Heart left ventricle (tissue), 16 donors: ENCODE results near the gene TCEANC. TPM values are rescaled to one million over a fixed set of nuclear protein-coding genes. Genes with fewer than 3 reads are reported as not detected.
"Not testable (repeated sequence)": the region's sequence is repeated elsewhere in the genome, so short reads cannot be mapped to it uniquely, and the experiment has no call there.

ENCODE experiments used
- ATAC-seq, 4 donors: fragments of 200-7000 bp; cut with Tn5 transposase; one replicate each; pipeline ENCODE4 v1.9.1; 2020 to 2022; ENCODE audit warnings: moderate library complexity in 4 of 4, mild to moderate bottlenecking in 3 of 4, moderate number of reproducible peaks in 1 of 4
- DNase-seq, 5 donors: peaks; one replicate each; pipeline ENCODE4 v3.0.0-alpha.2; 2020
- H3K27ac ChIP-seq, 12 donors: fragments of 200-600 bp; sonication (generic) in 4 of 12; one replicate each; pipeline versions ENCODE4 v1.5.0 to v1.8.0; 2016 to 2022; ENCODE audit warnings: mild to moderate bottlenecking in 2 of 12
- H3K27me3 ChIP-seq, 9 donors: fragments of 200-600 bp; sonication (generic) in 2 of 9; one replicate each; pipeline versions ENCODE4 v1.5.1 to v1.8.0; 2016 to 2022; ENCODE audit warnings: mild to moderate bottlenecking in 3 of 9
- H3K36me3 ChIP-seq, 9 donors: fragments of 200-600 bp; sonication (generic) in 2 of 9; one replicate each; pipeline versions ENCODE4 v1.5.0 to v1.8.0; 2018 to 2022; ENCODE audit warnings: mild to moderate bottlenecking in 2 of 9
- H3K4me1 ChIP-seq, 12 donors: fragments of 200-600 bp; sonication (generic) in 4 of 12; one replicate each; pipeline versions ENCODE4 v1.5.0 to v1.8.0; 2016 to 2022; ENCODE audit warnings: mild to moderate bottlenecking in 3 of 12
- H3K4me3 ChIP-seq, 12 donors: fragments of 200-600 bp; sonication (generic) in 4 of 12; one replicate each; pipeline versions ENCODE4 v1.5.0 to v1.8.0; 2017 to 2022; ENCODE audit warnings: mild to moderate bottlenecking in 9 of 12, moderate library complexity in 4 of 12
- H3K9me3 ChIP-seq, 12 donors: fragments of 200-600 bp; sonication (generic) in 4 of 12; one replicate each; pipeline versions ENCODE4 v1.5.0 to v1.8.0; 2016 to 2022; ENCODE audit warnings: mild to moderate bottlenecking in 1 of 12
- CTCF ChIP-seq, 12 donors: fragments of 200-600 bp; sonication (generic) in 4 of 12; IDR thresholded peaks; one replicate each; pipeline versions ENCODE4 v1.5.0 to v1.8.0; 2018 to 2022; ENCODE audit warnings: antibody characterized with exemption in 12 of 12, mild to moderate bottlenecking in 5 of 12
- POLR2A ChIP-seq, 2 donors: fragments of 450-650 bp; IDR thresholded peaks; one replicate each; pipeline ENCODE4 v1.6.1; 2017; ENCODE audit warnings: antibody characterized with exemption in 2 of 2, mild to moderate bottlenecking in 2 of 2, moderate library complexity in 2 of 2
- WGBS, 4 donors: extraction: QIAGEN DNeasy Blood & Tissue Kit in 2 of 4; methylation state at CpG; one replicate each; pipeline versions ENCODE4 v1.1.5 to v1.1.7; 2013 to 2018; 5-methylcytosine and 5-hydroxymethylcytosine counted together
- intact Hi-C, 10 donors: fragments of 100-400 bp; cut with DNase I; formaldehyde crosslinking; loops; one replicate each; pipeline versions ENCODE4 v1.11.1 to v1.14.2; 2022
- polyA plus RNA-seq, 2 donors: library from polyadenylated mRNA; stranded (reverse); fragments of 200-250 nt; gene quantifications; one replicate each; pipeline ENCODE4 v1.2.3, GENCODE V29; 2013
- total RNA-seq, 9 donors: library from RNA; depleted of rRNA in 2 of 9; stranded (reverse); fragments of >200 nt in 2 of 9; fragmentation: NEBNext Ultra II Directional in 3 of 9; extraction: Animal tissue kit (Norgen Biotek cat#: 25700) in 3 of 9; gene quantifications; one replicate each; pipeline versions ENCODE4 v1.1.0 to v1.2.4, GENCODE V29; 2016 to 2023
- donor health status: ischemic (EF 13 %, LVEDD 7.1; RV severe dilation, severe dysfunction).
- donor health status: healthy with polysubstance abuse.
- donor health status: DM: no; HTN: yes; CAD: no.
- donor health status: DM: no; HTN: no; CAD: no.
- donor health status: ischemic (EF 25% LVEDD 6.9; RV normal size, moderate dysfunction).
- donor health status: ischemic (EF 25% LVEDD 5.7; RV mildly dilated, moderate dysfunction).
- donor health status: healthy.
- donor health status: DM: yes; HTN: yes; CAD: no.
- donor health status: ischemic (EF 35%, LVEDD 5.7; RV mildly dilated, moderate dysfunction).
- donor health status: nonischemic (EF 11% LVEDD 7.7; RV severe dilation, severe dysfunction).
- donor health status: DM: yes; HTN: yes; CAD: no.
- donor health status: PGD.
- donor health status: ischemic (EF 29% LVEDD 5.4; RV normal size, mild dysfunction).
- donor health status: nonischemic (EF 23%, LVEDD 6.1; RV moderate dilation, normal function).

TCEANC gene
- total and polyA plus RNA-seq, 11 donors, result 1.0 to 6.8 (median 3.9) TPM

- peaks cover 0 to 14% (median 6%) of the 10 kb centered on the region in 9 donors for H3K36me3 ChIP-seq
- no peak overlapping the region for H3K4me3 ChIP-seq
- ATAC-seq (no peak), DNase-seq (no peak)
- H3K4me1 ChIP-seq, result peaks cover 0 to 9% (median 0%) of the 10 kb centered on the region in 12 donors
- H3K27me3 ChIP-seq, result peaks cover 0 to 4% (median 0%) of the 10 kb centered on the region in 9 donors
- no peaks in the 10 kb centered on the region for H3K9me3 ChIP-seq
- H3K27ac ChIP-seq, result no peak overlapping the region
- TF ChIP-seq POLR2A (IDR thresholded peaks at IDR 0.05) (no peak), CTCF (IDR thresholded peaks at IDR 0.05) (no peak)
- intact Hi-C loops, result loop anchor here in 1 of 10 donors (10.0 kb wide), 1 partner anchor 367 kb away; no protein-coding TSS in a partner anchor
Measured at GRCh38 chrX:13667919-13668318, 15.0 kb downstream of the TCEANC start.

DNA sequence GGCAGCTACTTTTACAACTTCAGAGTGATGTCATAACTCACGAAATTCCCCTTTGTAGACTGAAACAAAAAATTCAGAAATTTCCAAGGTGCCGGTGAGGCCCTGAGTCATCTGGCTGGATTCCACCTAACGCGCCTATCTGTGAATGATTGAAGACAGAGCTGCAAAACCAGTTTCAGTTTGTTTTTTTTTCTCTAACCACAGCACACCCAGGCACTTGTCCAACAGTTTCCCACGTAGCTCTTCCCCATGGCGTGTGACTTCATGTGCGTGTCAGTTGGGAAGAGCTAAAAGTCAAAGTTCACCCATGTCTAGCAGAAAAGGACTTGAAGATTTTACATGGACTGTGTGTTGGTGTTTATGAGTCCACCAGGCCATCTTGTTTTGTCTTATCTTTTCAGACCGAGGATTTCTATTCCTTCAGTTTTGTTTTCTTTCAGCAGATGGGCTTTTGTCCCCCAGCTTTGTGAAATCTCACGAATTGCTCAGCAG, 16.4 kb downstream of the TCEANC start:
- peak overlapping the region in 9 of 12 donors; percentile 22 to 61 (median 49) for H3K27ac ChIP-seq
- H3K27me3 ChIP-seq, result peaks cover 0 to 4% (median 0%) of the 10 kb centered on the region in 9 donors
- no peaks in the 10 kb centered on the region for H3K9me3 ChIP-seq
- WGBS, 4 donors, result 30 to 43% (median 38%) methylated on average over 9 of the region's 9 CpGs
- peak; percentile 20 to 87 (median 84) for ATAC-seq
- peaks cover 0 to 9% (median 0%) of the 10 kb centered on the region in 12 donors for H3K4me1 ChIP-seq
- peak; percentile 46 to 56 (median 54) for DNase-seq
- intact Hi-C loops, result loop anchor here in 1 of 10 donors (10.0 kb wide), 1 partner anchor 366 kb away; no protein-coding TSS in a partner anchor
- H3K4me3 ChIP-seq, result peak overlapping the region in 1 of 12 donors; percentile 9
- H3K36me3 ChIP-seq, result peaks cover 0 to under 1% (median 0%) of the 10 kb centered on the region in 9 donors
- TF ChIP-seq CTCF (IDR thresholded peaks at IDR 0.05), result no peak
- no peak for TF ChIP-seq POLR2A (IDR thresholded peaks at IDR 0.05)

DNA sequence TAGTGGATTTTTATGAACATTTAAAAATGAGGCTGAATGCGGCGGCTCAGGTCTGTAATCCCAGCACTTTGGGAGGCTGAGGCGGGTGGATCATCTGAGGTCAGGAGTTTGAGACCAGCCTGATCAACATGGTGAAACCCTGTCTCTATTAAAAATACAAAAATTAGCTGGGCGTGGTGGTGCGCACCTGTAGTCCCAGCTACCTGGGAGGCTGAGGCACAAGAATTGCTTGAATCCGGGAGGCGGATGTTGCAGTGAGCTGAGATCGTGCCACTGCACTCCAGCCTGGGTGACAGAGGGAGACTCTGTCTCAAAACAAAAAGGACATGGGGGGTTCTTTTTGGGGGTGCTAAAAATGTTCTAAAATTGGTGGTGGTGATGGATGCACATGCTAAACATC, 16.8 kb downstream of the TCEANC start:
- peak overlapping the region in 9 of 12 donors; percentile 22 to 61 (median 49) for H3K27ac ChIP-seq
- WGBS, 4 donors, result 93 to 98% (median 96%) methylated on average over 8 of the region's 8 CpGs
- not testable (repeated sequence) for H3K27me3 ChIP-seq, DNase-seq, H3K4me3 ChIP-seq, H3K4me1 ChIP-seq, ATAC-seq, H3K9me3 ChIP-seq, H3K36me3 ChIP-seq
- intact Hi-C loops, result loop anchor here in 1 of 10 donors (10.0 kb wide), 1 partner anchor 365 kb away; no protein-coding TSS in a partner anchor

DNA sequence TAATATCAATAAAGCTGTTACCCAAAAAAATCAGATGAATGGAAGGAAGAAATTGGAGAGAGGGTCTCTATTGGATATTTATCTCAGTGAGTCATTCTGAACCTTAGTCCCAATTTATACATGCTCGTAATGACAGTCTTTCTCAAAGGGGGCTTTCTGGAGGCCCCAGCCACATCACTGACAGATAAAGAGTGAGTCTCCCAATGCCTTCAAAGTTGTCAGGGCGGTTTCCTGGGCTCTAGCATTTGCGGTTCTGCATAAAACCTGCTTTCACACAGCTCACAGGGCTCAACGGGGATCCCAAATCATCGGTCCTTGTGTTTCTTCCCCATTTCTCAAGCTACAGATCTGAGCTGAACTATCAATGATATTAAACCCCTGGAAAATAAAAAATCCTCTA, 17.3 kb downstream of the TCEANC start:
- no peak for TF ChIP-seq POLR2A (IDR thresholded peaks at IDR 0.05)
- no peak for TF ChIP-seq CTCF (IDR thresholded peaks at IDR 0.05)
- intact Hi-C loops, result no loop called here
- ATAC-seq, result no peak
- DNase-seq, result no peak
- Histone ChIP-seq H3K27ac (no peak overlapping the region), H3K27me3 (peaks cover 0 to 4% (median 0%) of the 10 kb centered on the region in 9 donors), H3K4me1 (peaks cover 0 to 9% (median 0%) of the 10 kb centered on the region in 12 donors), H3K9me3 (no peaks in the 10 kb centered on the region), H3K36me3 (no peaks in the 10 kb centered on the region), H3K4me3 (no peak overlapping the region)
- WGBS, 4 donors, result 85 to 97% (median 92%) methylated on average over 5 of the region's 5 CpGs

DNA sequence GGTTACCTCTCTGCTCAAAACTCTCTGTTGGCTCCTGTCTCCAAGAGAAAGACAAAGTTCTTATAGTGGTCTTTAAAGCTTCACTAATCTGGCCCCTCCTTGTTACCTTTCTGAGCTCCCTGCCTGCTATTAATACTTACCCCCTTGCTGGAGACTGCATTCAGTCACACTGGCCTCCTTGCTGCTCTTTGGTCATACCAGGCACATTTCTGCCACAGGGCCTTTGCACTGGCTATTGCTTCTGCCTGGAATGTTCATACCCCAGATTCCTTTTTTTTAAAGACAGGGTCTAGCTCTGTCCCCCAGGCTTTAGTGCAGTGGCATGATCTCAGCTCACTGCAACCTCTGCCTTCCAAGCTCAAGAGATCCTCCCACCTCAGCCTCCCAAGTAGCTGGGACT, 20.1 kb downstream of the TCEANC start:
- DNase-seq, result no peak
- intact Hi-C loops, result no loop called here
- no peak for TF ChIP-seq POLR2A (IDR thresholded peaks at IDR 0.05)
- no peak for TF ChIP-seq CTCF (IDR thresholded peaks at IDR 0.05)
- no peak for ATAC-seq
- peaks cover 0 to 4% (median 0%) of the 10 kb centered on the region in 9 donors for H3K27me3 ChIP-seq
- H3K4me1 ChIP-seq, result no peaks in the 10 kb centered on the region
- no peak overlapping the region for H3K27ac ChIP-seq
- no peaks in the 10 kb centered on the region for H3K9me3 ChIP-seq
- H3K4me3 ChIP-seq, result no peak overlapping the region
- no peaks in the 10 kb centered on the region for H3K36me3 ChIP-seq
